ENCODE results near the gene CRYL1.

Gene CRYL1

DNA sequence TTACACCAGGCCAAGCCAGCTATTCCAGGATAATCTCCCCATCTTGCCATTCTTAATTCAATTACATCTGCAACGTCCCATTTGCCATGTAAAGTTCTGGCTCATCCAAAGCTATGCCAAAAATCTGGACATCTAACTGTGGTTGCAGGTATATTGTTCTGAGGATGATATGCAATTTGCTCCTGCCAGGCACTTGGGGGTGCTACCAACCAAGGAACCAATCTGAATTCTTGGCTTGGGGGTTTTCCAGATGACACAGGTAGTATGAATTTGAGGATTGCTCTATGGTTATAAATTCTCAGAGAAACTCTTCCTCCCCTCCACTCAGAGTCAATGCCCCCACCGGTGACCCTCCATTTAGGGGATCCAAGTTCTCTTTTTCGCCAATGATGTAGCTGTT, 33.0 kb downstream of the CRYL1 start:
- DNase-seq = peak; percentile 28

DNA sequence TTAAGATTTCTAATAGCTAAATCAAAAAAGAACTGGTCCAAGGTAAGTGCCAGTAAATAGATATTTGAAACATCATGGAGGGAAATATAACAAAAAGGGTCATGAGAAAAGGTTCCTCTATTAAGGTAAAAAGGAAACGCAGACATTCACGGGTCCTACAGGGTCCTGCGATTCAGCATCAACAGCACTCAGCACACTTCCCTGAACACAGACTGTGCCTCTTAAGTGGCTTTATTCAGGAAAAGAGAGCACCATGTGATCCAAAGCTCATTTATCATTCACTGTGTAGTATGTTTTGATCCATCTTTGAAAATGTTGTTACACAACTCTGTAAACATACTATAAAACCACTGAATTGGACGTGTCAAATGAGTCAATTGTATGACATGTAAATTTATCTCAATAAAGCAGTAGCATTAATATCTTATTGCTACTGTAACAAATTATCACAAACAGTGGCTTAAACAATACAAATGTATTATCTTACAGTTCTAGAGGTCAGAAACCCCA, 33.7 kb downstream of the CRYL1 start:
- no peak for DNase-seq

DNA sequence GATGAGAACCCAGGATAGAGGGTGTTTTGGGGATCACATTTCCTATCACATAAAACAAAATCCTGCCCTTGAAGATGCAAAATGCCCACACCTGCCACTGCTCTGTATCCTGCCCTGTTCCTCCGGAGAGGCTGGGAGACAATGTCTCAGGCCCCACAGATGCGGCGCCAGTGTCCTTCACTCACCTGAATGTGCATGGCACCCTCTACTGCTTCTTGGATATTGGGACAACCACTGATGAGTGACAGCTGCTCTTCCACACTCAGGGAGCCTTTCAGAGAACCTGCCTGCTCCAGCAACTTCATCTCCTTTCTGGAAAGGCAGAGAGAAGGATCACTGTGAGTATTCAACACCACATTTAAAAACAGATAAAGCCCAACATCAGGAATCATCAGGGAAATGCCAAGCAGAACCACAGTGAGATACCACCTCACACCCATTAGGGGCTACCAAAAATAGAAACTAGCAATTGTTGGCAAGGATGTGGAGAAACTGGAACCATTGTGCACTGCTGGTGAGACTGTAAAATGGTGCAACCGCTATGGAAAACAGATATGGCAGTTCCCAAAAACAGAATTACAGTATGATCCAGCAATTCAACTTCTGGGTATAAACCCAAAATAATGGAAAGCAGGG, 36.4 kb downstream of the CRYL1 start:
- peak; percentile 46 for DNase-seq

DNA sequence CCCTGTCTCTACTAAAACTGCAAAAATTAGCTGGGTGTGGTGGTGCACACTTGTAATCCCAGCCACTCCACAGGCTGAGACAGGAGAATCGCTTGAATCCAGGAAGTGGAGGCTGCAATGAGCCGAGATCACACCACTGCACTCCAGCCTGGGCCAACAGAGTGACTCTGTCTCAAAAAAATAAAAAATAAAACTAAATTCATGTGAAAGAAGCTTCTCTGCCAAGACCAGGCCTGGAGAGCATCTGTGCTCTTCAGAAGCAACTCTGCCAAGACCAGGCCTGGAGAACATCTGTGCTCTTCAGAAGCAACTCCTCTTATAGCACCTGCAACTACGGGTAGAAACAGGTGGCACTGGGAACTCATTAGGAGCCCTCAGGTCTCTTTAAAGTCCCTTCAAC, 37.7 kb downstream of the CRYL1 start:
- DNase-seq = no peak

DNA sequence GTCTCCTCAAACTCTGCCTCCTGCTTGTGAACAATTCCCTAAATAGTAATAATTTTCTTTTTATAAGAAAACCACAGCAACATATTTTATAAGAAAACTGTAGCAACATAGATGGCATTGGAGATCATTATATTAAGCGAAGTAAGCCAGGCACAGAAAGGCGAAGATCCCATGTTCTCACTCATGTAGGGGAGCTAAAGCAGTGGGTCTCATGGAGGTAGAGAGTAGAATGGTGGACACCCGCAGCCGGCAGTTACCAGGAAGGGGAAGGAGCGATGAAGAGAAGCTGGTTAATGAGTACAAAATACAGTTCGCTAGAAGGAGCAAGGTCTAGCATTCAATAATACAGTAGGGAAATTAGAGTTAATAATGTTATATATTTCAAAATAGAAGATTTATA, 42.9 kb downstream of the CRYL1 start:
- no peak for DNase-seq

DNA sequence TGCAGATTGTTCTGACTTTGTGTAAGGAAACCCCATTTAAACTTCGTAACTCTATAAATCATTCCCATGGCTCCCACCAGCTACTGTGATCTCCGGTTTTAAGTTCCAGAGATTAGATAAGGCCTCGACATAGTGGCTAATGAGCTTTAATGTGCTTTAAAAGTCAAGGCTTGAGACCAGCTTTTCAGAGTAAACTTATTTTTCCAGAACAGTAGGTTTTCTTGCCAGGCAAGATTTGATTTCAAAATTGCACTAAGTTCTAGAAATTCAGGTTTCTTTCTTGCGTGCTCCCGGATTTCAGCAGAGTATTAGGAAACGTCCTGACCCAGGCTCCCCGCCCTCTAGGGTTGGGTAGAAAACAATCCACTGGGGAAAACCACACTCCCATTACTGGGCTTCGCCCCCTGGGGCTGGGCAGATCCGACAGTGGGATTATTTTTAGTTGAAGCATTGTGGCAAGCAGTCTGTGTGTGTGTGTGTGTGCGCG, 43.3 kb downstream of the CRYL1 start:
- no peak for DNase-seq

DNA sequence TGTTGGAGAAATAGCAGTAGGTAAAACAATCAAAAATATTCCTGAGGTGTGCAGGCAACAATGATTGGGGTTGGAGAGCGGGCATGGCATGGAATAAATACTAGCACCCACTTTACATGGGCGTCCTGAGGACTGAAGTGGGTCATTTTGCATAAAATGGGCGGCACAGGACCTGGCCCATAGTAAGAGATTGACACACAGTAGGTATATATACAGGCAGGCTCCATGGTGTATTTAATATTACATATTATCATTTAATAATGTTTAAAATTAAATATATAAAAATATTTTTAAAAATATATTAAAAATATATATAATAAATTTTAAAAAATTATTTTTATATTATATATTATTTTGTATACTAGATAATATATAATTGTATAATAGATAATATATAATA, 48.3 kb downstream of the CRYL1 start:
- DNase-seq = no peak

DNA sequence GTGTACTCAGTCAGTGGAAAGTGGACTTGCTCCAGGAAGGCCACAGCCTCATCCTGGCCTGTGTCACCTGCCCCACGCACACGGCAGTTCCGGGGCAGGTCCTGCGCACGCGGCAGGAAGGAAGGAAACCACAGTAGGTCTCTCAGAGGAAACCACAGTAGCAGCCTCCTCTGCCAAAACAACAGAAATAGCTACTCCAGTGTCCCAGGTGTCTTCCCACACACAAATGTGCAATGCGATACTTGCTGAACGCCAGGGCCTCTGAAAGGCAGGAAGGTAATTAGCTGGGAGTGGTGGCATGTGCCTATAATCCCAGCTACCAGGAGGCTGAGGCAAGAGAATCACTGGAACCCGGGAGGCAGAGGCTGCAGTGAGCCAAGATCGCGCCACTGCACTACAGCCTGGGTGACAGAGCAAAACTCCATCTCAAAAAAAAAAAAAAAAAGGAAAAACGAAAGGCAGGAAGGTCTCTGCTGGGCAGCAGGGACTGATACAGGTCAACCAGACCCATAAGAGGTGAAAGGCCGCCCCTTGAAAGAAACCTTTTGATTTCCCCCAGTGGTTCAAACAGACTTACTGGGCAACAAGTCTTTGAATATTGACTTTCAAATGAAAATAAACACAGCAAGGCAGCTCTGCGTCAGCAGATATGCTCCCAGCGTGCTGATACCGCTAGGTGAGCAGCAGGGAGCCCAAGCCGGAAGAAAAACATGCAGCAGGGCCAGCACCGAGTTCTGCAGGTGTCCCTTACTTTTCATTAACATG, 49.5 kb downstream of the CRYL1 start:
- DNase-seq = no peak

DNA sequence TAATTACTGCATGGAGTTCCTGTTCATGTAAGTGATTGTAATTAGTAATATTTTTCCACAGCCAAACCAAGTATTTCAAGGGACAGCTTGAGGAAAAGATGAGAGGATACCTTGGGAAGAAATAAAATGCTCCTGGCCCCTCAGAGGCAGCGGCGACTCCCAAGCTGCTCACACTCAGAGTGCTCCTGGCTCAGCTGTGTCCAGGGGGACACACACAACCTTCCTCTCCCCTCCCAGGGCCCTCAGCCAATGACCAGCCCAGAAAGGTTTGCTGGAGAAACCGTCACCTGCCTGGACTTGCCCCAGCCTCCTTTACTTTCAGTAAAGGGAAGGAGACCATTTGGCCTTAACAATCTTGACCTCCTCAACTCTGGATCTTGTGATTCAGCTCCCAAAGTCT, 51.1 kb downstream of the CRYL1 start:
- DNase-seq = no peak

DNA sequence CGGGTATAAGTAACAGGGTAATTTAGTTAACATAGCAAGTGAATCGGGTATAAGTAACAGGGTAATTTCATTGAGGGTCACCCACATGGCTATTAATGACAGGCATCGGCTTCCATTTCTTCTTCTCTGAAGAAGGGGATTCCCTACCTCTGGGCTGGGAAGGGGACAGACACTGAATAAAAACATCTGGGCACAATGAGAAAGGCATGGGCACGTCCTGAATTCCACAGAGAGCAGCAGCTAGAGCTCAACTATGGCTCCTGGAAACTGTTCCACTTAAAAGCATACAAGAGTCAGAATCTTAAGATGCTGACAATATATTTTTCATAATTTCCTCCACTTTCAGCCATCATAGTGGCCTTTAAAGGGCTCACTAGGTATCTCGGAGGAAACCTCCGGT, 51.8 kb downstream of the CRYL1 start:
- DNase-seq = no peak

DNA sequence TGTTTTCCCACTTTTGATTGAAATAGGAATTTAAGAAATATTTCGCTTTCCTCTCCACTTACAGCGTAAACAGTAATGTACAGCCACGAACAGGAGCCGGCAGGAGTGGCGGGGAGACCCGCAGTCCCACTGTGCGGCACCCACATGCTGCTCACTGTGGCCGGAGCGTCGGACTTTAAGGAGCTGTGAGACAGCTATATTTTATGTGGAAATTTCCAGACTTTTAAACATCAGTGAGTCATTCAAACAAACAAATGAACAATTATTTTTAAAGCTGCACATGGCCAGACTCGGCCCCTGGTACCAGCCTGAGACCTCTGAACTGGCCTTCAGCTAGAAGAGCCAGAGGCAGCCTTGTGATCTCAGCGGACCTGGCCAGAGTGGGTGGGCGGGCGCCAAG, 52.5 kb downstream of the CRYL1 start:
- no peak for DNase-seq

DNA sequence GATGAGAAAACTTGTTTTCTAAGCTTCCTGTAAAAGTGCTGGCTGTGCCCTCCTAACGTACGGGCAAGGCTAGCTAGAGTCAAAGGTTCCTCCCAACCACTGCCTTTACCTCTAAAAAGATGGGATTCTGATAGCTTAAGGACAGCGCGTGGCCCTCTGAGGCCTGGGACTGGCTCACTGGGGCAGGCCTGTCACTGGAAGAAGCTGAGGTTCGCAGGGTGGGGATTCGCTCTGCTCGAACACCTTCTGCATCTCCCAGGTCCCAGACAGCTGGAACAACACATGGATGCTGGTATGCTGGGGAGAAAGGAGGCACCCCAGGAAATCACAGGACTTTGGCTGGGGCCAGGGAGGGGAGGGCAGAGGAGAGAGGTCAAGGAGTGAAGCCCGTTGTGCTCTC, 53.1 kb downstream of the CRYL1 start:
- no peak for DNase-seq

DNA sequence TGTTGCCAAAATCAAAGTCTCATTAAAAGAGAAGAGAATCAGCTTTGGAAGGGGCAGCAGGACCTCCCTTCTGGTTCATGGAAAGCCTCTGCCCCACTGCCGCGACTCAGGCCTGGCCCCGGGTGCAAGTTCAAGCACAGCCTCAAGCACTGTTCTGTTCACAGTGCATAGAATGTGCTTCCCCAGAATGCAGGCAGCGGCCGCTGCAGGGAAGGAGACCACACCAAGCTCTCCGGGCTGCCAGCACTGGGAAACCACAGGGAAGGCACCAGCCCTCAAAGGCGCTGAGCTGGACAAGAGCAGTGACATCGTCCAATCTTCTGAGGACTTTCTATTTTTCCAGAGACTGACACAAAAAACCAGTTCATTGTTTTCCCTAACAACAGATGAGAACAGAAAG, 55.5 kb downstream of the CRYL1 start:
- no peak for DNase-seq

DNA sequence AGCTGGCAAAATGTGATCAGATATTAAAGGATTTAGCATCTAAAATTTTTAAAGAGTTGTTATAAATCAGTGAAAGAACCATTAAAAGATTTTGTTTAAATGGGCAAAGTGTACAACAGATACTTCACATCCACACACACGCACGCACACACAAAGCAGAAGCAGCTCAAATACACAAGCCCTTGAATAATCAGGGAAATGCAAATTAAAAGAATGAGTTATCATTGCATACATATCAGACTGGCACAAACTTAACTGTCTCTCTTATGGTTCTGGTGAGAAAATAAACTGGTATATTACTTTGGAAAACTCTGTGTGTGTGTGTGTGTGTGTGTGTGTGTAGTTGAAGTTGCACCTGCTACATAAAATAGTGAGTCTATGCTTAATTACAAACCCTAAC, 59.3 kb downstream of the CRYL1 start:
- DNase-seq = no peak

DNA sequence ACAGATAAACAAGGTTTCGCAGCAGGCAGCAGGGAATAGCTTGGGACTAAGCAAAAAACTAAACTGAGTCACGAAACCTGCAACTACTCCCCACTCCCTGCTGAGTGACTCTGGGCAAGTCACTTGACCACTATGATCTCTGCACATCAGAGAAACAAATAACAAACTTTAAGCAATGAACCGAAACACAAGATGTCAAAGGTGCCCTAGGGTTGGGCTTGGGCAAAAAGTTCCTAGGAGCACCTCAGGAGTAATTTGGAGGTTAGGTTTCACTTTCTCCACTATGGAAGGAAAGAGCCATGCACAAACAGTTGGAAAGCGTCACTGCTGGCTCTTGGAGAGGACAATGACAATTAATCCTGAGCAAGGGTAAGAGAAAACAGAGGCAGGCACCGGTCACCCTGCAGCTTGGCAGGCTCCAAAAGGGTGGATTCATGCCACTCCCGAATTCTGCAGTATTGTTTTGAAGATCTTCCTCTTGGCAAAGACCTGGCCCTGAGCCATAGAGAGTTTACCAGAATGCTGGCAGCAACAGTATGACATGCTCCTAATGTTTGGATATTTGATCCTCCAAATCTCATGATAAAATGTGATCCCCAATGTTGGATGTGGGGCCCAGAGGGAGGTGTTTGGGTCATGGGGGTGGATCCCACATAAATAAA, 60.3 kb downstream of the CRYL1 start:
- no peak for DNase-seq

DNA sequence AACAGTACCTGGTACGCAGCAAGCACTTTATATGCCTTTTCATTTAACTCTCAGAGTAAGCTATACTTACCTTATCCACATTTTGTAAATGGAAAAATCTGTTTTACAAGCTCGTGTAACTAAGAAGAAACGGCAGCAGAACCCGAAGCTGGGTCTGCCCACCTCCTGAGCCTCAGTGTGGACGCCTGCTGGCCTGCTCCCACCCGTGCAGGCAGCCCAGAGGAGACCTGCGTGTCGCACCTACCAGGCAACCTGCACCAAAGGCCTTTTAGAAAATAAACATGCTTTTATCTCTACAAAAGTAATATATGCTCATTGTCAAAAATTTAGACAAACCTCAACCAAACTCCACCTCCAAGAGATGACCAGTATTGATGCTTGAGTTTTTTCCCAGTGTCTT, 62.7 kb downstream of the CRYL1 start:
- no peak for DNase-seq

DNA sequence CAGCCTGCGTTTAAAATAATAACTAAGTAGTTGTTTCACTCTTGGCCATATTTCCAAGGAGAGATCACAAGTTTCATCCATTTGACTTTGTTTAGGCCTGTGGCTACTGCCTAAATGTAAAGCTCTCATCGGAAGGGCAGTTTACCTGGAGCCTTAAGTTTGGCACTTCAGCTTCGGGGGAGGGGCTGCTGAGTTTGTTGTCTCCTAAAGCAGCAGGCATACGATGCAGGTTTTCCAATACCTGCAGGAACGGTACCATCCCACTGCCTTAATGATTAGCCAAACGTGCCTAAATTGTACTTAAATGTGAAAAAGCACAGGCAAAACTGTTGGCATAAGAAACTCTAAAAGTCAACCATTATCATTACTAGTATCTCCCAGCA, 63.1 kb downstream of the CRYL1 start:
- DNase-seq = no peak

DNA sequence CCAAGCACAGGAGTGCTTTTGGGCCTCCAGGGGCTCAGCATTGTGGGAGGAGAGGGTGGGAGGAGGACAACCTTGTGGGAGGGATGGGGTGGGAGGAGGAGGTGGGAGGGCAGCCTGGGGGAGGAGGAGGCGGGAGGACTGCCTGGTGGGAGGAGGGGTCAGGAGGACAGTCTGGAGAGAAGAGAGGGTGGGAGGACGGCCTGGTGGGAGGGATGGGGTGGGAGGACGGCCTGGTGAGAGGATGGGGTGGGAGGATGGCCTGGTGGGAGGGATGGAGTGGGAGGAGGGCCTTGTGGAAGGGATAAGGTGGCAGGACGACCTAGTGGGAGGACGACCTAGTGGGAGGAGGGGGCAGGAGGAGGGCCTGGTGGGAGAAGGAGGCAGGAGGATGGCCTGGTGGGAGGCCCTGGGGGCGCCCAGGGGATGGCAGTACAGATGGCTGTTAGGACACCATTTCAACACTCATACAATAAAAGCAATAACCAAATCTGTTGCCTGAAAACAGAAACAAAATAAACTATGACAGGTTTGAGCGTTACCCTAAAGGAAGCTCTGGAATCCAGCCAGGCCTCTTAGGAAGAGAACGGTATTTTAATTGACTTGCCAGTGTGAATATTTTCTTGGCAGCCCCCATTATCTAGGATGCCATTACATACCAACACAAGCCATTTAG, 63.7 kb downstream of the CRYL1 start:
- peak; percentile 32 for DNase-seq

DNA sequence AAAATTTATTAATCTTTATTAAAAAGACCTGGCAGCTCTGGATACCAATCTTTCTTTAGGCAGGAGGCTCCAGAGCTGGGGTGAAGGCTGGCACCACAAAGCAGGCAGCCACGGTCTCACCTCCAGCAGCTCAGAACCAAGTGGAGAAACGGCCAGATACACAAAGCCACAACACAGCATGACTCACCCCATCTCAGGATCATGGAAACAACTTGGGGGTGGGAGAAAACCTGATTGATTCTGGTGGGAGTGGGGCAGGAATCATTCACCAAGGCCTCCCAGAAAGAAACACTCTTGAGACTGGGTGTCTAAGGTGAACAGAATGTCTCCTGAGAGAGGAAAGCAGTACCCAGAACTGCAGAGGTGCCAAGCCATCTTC, 64.2 kb downstream of the CRYL1 start:
- peak; percentile 55 for DNase-seq

DNA sequence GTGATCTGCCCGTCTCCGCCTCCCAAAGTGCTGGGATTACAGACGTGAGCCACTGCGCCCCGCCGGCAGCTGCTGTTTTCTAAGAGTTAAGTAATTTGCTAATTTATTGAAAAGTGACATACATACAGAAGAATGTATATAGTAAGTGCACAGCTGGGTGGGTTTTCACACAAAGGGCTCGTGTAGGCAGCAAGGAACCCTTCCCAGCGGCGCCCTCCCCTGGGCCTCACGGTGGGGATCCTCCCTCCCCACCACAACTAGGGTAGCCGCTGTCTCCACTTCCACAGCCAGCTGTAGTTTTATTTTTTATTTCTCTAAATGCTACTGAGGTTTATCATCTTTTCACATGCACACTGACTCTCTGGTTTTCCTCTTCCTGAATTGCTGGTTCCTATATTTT, 64.9 kb downstream of the CRYL1 start:
- DNase-seq = peak; percentile 36

DNA sequence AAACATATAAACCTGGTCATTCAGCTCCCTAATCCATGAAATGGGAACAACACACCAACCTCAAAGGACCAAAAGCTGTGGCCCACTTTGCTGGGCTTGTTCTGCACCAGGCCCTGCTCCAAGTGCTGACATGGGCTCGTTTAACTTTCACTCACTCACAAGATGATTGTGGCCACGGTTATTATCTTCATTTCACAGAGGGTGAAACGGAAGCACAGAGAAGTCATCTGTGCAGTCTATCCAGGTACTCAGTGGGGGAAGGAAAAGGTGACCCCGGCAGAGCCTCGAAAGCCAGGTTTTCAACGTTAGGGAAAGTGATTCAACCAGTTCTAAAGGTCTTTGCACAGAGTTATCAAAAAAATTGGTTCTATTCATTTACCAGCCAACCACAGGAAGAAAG, 68.0 kb downstream of the CRYL1 start:
- DNase-seq = no peak

DNA sequence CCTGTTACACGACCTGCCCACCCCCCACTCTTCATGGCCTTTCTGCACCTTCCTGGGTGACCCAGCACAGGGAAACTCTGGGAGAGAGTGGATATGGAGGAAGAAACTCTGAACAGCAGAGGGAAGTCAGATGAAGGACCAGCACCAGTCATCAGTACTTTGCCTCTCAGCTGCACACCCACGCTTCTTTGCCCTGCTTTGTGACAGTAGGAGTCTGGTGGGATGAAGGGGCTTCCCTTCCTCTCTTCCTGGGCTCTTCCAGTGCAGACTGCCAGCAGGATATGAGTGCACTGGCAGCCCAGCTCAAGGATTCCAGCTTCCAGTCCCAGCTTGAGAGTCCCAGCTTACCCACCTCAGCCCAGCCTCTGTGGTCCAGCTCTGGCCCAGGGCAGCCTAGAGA, 68.9 kb downstream of the CRYL1 start:
- no peak for DNase-seq

DNA sequence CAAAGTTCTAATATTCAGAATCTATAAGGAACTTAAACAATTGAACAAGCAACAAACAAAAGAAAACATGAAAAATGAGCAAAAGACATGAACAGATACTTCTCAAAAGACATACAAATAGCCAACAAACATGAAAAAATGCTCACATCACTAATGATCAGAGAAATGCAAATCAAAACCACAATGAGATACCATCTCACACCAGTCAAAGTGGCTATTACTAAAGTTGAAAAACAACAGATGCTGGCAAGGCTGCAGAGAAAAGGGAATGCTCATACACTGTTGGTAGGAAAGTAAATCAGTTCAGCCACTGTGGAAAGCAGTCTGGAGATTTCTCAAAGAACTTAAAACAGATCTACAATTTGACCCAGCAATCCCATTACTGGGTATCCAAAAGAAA, 74.3 kb downstream of the CRYL1 start:
- no peak for DNase-seq
